Endodermal cell (in vitro differentiated cells): ENCODE data around the gene CKAP2. TPM values are rescaled to one million over a fixed set of nuclear protein-coding genes. Genes with fewer than 3 reads are reported as not detected.
A peak's percentile ranks its signal among the peaks of the same experiment; 100 is the strongest.
"Not testable (repeated sequence)": the region's sequence is repeated elsewhere in the genome, so short reads cannot be mapped to it uniquely, and the experiment has no call there.

ENCODE experiments used
- DNase-seq: peaks from one replicate; pipeline ENCODE4 v3.0.0-alpha.2; 2017
- H3K27ac ChIP-seq: 2 replicates; pipeline ENCODE4 v1.5.1; 2013; ENCODE audit warnings: mild to moderate bottlenecking, low read depth, low read length, moderate library complexity
- H3K27me3 ChIP-seq: 2 replicates; pipeline ENCODE4 v1.6.1; 2013; ENCODE audit warnings: mild to moderate bottlenecking, low read length, moderate library complexity; ENCODE audit not compliant: insufficient read depth, control insufficient read depth, poor library complexity, severe bottlenecking
- H3K36me3 ChIP-seq: 2 replicates; pipeline ENCODE4 v1.7.0; 2013; ENCODE audit warnings: mild to moderate bottlenecking, low read length, moderate library complexity; ENCODE audit not compliant: control insufficient read depth, insufficient read depth
- H3K4me1 ChIP-seq: one replicate; pipeline ENCODE4 v1.7.0; 2013; ENCODE audit warnings: low read length; ENCODE audit not compliant: control insufficient read depth, insufficient read depth
- H3K4me3 ChIP-seq: 2 replicates; pipeline ENCODE4 v1.5.1; 2013; ENCODE audit warnings: mild to moderate bottlenecking, low read length, moderate library complexity
- H3K9ac ChIP-seq: 2 replicates; pipeline ENCODE4 v1.6.1; 2013; ENCODE audit warnings: mild to moderate bottlenecking, low read length, moderate library complexity; ENCODE audit not compliant: poor library complexity, severe bottlenecking; ENCODE audit errors: extremely low read depth
- H3K9me3 ChIP-seq: 2 replicates; pipeline ENCODE4 v1.6.1; 2013; ENCODE audit warnings: mild to moderate bottlenecking, low read length, moderate library complexity; ENCODE audit not compliant: control insufficient read depth
- H3K27ac Mint-ChIP-seq: 2 replicates; pipeline ENCODE4 v1.8.0; 2020; ENCODE audit warnings: mixed read lengths
- H3K27me3 Mint-ChIP-seq: 2 replicates; pipeline ENCODE4 v1.8.0; 2021; ENCODE audit warnings: mild to moderate bottlenecking, mixed read lengths; ENCODE audit not compliant: insufficient read depth
- H3K36me3 Mint-ChIP-seq: 2 replicates; pipeline ENCODE4 v1.8.0; 2020; ENCODE audit warnings: low read depth, mixed read lengths
- H3K4me1 Mint-ChIP-seq: 2 replicates; pipeline ENCODE4 v1.8.0; 2020; ENCODE audit warnings: mixed read lengths
- H3K4me3 Mint-ChIP-seq: 2 replicates; pipeline ENCODE4 v1.8.0; 2020; ENCODE audit warnings: mild to moderate bottlenecking, moderate library complexity, mixed read lengths
- H3K9me3 Mint-ChIP-seq: 2 replicates; pipeline ENCODE4 v1.8.0; 2020; ENCODE audit warnings: mild to moderate bottlenecking, mixed read lengths
- WGBS, 2 experiments: methylation state at CpG; one replicate each; pipeline versions ENCODE4 v1.1.5 to v1.1.7; 2013; ENCODE audit warnings: missing lambda C conversion rate in 2 of 2, mixed read lengths in 1 of 2; ENCODE audit not compliant: insufficient coverage in 1 of 2, insufficient read length in 1 of 2; 5-methylcytosine and 5-hydroxymethylcytosine counted together
- total RNA-seq, 2 donors: library from RNA; stranded (reverse); fragmentation: NEBNext Ultra II Directional in 1 of 2; extraction: Animal tissue kit (Norgen Biotek cat#: 25700) in 1 of 2; gene quantifications; 2 replicates in 1 of 2; 3 replicates in 1 of 2; pipeline ENCODE4 v1.2.1, GENCODE V29; 2021

Gene CKAP2
- total RNA-seq, 2 donors from 2014 or later = 67.6 to 98.5 TPM

DNA sequence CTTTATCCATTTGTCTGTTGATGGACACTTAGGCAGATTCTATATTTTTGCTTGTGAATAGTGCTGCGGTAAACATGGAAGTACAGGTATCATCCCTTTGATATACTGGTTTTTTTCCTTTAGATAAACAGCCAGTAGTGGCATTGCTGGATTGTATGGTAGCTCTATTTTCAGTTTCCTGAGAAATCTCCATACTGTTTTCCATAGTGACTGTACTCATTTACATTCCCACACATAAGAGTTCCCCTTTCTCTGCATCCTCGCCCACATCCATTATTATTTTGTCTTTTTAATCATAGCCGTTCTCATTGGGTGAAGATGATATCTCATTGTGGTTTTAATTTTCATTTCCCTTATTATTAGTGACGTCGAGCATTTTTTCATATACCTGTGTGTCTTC, 35.7 kb downstream of the CKAP2 start:
- not testable (repeated sequence) for H3K27ac ChIP-seq, H3K27ac Mint-ChIP-seq, DNase-seq, H3K4me1 Mint-ChIP-seq, H3K36me3 Mint-ChIP-seq, H3K9me3 Mint-ChIP-seq, H3K9me3 ChIP-seq, H3K9ac ChIP-seq, H3K4me1 ChIP-seq, H3K4me3 Mint-ChIP-seq, H3K27me3 Mint-ChIP-seq, H3K27me3 ChIP-seq, H3K36me3 ChIP-seq, H3K4me3 ChIP-seq
- WGBS, 2 experiments = no CpG with 5 or more reads among the region's 5 CpGs

DNA sequence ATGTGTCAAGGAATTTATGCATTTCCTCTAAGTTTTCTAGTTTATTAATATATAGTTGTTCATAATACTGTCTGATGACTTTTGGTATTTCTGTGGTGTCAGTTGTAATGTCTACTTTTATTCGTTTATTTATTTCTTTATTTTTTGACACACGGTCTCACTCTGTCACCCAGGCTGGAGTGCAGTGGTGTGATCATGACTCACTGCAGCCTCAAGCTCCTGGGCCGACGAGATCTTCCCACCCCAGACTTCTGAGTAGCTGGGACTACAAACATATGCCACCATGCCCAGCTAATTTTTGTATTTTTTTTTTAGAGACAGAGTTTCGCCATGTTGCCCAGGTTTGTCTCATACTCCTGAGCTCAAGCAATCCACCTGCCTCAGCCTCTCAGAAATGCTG, 39.0 kb downstream of the CKAP2 start:
- not testable (repeated sequence) for H3K27ac ChIP-seq, DNase-seq, H3K9ac ChIP-seq, H3K36me3 ChIP-seq, H3K27me3 Mint-ChIP-seq, H3K4me1 ChIP-seq, H3K27ac Mint-ChIP-seq, H3K27me3 ChIP-seq, H3K9me3 Mint-ChIP-seq, H3K36me3 Mint-ChIP-seq, H3K4me3 ChIP-seq, H3K9me3 ChIP-seq, H3K4me3 Mint-ChIP-seq, H3K4me1 Mint-ChIP-seq
- WGBS, 2 experiments = 80 to 98% methylated on average over 1 to 3 of the region's 5 CpGs

DNA sequence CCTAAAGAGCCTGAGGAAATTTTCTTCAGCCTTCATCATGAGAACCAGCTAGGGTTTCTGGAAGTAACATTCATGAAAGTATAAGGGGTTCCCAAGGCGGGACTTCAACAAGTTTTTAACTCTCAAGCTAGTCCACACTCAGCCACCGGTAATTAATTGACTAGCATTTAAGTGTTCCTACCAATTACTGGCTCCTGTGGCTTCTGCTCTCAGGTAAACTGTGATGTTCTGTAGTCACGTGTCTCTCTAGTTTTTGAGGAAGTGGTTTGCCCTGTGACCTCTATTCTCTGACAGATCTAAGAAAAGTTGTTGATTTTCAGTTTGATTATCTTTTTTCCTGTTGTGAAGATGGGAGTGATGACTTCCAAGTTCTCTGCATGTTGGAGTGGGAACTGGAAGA, 42.7 kb downstream of the CKAP2 start:
- not testable (repeated sequence) for DNase-seq, H3K4me3 Mint-ChIP-seq, H3K4me1 ChIP-seq, H3K9ac ChIP-seq, H3K27ac ChIP-seq, H3K9me3 ChIP-seq, H3K27me3 Mint-ChIP-seq, H3K4me1 Mint-ChIP-seq, H3K4me3 ChIP-seq, H3K27ac Mint-ChIP-seq, H3K36me3 ChIP-seq, H3K36me3 Mint-ChIP-seq, H3K27me3 ChIP-seq
- H3K9me3 Mint-ChIP-seq = peaks cover 11% of the 10 kb centered on the region
- WGBS, 2 experiments = 93% methylated on average over 2 of the region's 3 CpGs; no CpG with 5 or more reads in 1 of the 2 experiments

DNA sequence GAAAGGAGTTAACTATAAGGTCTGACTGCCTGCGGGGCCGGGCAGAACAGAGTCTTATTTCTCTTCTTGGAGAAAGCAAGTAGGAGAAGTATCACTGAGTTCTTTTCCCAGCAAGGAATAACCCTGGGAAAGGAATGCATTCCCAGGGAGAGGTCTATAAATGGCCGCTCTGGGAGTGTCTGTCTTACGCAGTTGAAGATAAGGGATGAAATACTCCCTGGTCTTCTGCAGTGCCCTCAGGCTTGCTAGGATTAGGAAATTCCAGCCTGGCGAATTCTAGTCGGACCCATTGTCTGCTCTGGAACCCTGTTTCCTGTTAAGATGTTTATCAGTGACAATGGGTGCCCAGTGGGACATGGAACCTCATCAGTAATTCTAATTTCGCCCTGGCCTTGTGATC, 47.0 kb downstream of the CKAP2 start:
- 88 to 96% methylated on average over 4 to 7 of the region's 7 CpGs for WGBS, 2 experiments
- not testable (repeated sequence) for H3K27me3 ChIP-seq, H3K4me3 ChIP-seq, H3K27me3 Mint-ChIP-seq, H3K4me1 Mint-ChIP-seq, H3K36me3 Mint-ChIP-seq, H3K27ac ChIP-seq, H3K27ac Mint-ChIP-seq, H3K9ac ChIP-seq, H3K4me1 ChIP-seq, H3K4me3 Mint-ChIP-seq, H3K36me3 ChIP-seq
- peak; percentile 45 for DNase-seq
- peaks cover 19% of the 10 kb centered on the region for H3K9me3 Mint-ChIP-seq
- peaks cover 13% of the 10 kb centered on the region for H3K9me3 ChIP-seq

DNA sequence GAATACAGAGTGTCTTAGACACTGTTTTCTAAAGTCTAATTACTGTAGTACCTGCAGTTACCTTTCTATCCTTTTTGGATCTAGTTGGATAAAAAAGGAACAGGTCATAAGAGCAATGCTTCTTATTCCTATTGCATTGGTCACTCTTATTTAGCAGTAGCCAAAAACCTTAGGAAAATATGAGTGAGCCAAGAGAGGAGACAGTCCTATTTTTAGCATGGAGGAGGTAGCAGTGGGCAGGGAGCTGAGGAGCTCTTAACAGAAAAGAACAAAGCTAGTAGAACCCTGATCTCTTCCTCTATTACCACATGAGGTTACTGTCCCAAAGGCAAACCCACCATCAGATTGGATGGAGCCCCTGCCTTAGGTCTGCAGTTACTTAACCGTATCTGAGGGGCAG, 50.6 kb downstream of the CKAP2 start:
- not testable (repeated sequence) for H3K4me1 ChIP-seq, H3K9ac ChIP-seq, H3K36me3 ChIP-seq, H3K4me3 ChIP-seq, H3K27ac ChIP-seq, H3K27ac Mint-ChIP-seq, H3K4me3 Mint-ChIP-seq, H3K36me3 Mint-ChIP-seq, H3K27me3 Mint-ChIP-seq, H3K4me1 Mint-ChIP-seq, DNase-seq, H3K27me3 ChIP-seq
- peaks cover 21% of the 10 kb centered on the region for H3K9me3 Mint-ChIP-seq
- H3K9me3 ChIP-seq = peaks cover 13% of the 10 kb centered on the region
- no CpG with 5 or more reads among the region's 1 CpG for WGBS, 2 experiments

DNA sequence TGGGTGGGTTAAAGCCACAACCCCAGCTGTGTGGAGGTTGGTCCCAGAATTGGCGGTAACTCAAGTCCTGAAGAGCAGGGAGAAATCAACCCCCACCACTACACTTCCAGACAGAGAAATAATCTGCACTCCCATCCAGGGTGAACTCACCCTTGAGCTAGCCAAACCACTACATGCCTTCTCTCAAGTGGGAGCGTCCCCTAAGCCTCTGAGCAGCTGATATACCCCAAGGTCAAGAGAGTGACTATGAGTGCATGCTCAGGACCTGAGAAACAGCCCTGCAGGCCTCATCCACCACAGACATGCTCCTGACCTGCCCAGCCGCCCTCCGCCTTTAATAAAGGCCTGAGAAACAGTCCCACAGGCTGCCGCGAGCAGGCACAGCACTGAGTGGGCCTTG, 54.3 kb downstream of the CKAP2 start:
- no CpG with 5 or more reads among the region's 6 CpGs for WGBS, 2 experiments
- H3K27ac ChIP-seq, H3K27ac Mint-ChIP-seq: not testable (repeated sequence)

DNA sequence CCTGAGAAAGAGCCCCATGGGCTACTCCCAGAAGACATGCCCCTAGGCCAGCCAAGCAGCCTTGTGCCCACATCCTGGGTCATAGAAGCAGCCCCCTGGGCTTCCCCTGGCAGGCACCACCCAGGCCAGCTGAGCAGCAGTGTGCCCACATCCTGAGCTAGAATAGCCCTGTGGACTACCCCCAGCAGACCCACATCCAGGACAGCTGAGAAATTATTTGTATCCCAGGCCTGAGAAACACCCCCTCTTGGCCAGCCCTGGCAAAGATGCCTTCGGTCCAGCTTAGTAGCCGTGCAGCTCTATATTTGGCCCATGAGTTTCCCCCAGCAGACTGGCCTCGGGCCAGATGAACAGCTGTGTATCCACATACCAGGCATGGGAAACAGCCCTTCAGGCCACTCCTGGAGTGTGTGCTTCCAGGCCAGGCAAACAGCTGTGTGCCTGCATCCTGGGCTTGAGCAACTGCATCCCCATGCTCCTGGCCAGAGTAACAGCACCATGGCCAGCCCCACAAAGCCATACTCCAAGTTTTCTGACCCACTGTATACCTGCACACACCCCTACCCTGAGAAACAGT, 55.0 kb downstream of the CKAP2 start:
- not testable (repeated sequence) for H3K4me3 Mint-ChIP-seq, H3K9me3 Mint-ChIP-seq, H3K36me3 ChIP-seq, H3K4me1 ChIP-seq, DNase-seq, H3K4me1 Mint-ChIP-seq, H3K27me3 Mint-ChIP-seq, H3K9me3 ChIP-seq, H3K27ac ChIP-seq, H3K9ac ChIP-seq, H3K27ac Mint-ChIP-seq, H3K36me3 Mint-ChIP-seq, H3K4me3 ChIP-seq, H3K27me3 ChIP-seq
- WGBS, 2 experiments = 95% methylated on average over 3 of the region's 3 CpGs; no CpG with 5 or more reads in 1 of the 2 experiments

More for the DNA sequence above, 54.3 kb downstream of the CKAP2 start:
- not testable (repeated sequence) for H3K9ac ChIP-seq, H3K9me3 ChIP-seq, DNase-seq, H3K4me1 Mint-ChIP-seq, H3K9me3 Mint-ChIP-seq, H3K36me3 ChIP-seq, H3K4me1 ChIP-seq, H3K27me3 ChIP-seq, H3K27me3 Mint-ChIP-seq, H3K4me3 Mint-ChIP-seq, H3K4me3 ChIP-seq, H3K36me3 Mint-ChIP-seq
